Gastroesophageal sphincter (tissue), 4 donors: ENCODE data around the gene LRRC36. TPM values are rescaled to one million over a fixed set of nuclear protein-coding genes. Genes with fewer than 3 reads are reported as not detected.
A peak's percentile ranks its signal among the peaks of the same experiment; 100 is the strongest.

Experiments used
- ATAC-seq: fragments of 150-250 bp; one replicate; pipeline ENCODE4 v1.9.1; 2016; ENCODE audit warnings: mild to moderate bottlenecking, moderate library complexity
- H3K27ac ChIP-seq, 4 donors: fragments of 200-600 bp; sonication (generic) in 3 of 4; 1 replicate in 3 of 4; 2 replicates in 1 of 4; pipeline ENCODE4 v1.5.1; 2016 to 2019
- H3K27me3 ChIP-seq: fragments of 200-600 bp; sonication (generic); one replicate; pipeline ENCODE4 v1.5.1; 2019
- H3K36me3 ChIP-seq, 2 donors: fragments of 200-600 bp; sonication (generic); one replicate each; pipeline ENCODE4 v1.5.1; 2019; ENCODE audit warnings: control low read depth in 1 of 2
- H3K4me1 ChIP-seq, 3 donors: fragments of 200-600 bp; sonication (generic); 1 replicate in 2 of 3; 2 replicates in 1 of 3; pipeline ENCODE4 v1.5.1; 2016 to 2019; ENCODE audit warnings: control low read depth in 2 of 3
- H3K4me3 ChIP-seq, 2 donors: fragments of 200-600 bp; sonication (generic); one replicate each; pipeline ENCODE4 v1.5.1; 2019; ENCODE audit warnings: mild to moderate bottlenecking in 1 of 2, moderate library complexity in 1 of 2
- H3K9me3 ChIP-seq, 3 donors: fragments of 200-600 bp; sonication (generic); one replicate each; pipeline ENCODE4 v1.5.1; 2017 to 2019; ENCODE audit warnings: control low read depth in 2 of 3
- EP300 ChIP-seq: sonication (generic); formaldehyde crosslinking; IDR thresholded peaks from one replicate; pipeline ENCODE4 v1.6.1; 2017; ENCODE audit warnings: antibody characterized with exemption, mild to moderate bottlenecking
- POLR2A ChIP-seq, 2 donors: fragments of 450-650 bp; IDR thresholded peaks; one replicate each; pipeline ENCODE4 v1.6.1; 2017; ENCODE audit warnings: antibody characterized with exemption in 2 of 2, mild to moderate bottlenecking in 2 of 2, moderate library complexity in 1 of 2
- POLR2AphosphoS5 ChIP-seq: sonication (generic); formaldehyde crosslinking; IDR thresholded peaks from one replicate; pipeline ENCODE4 v1.6.1; 2017; ENCODE audit warnings: antibody characterized with exemption
- WGBS, 2 donors: methylation state at CpG; one replicate each; pipeline ENCODE4 v1.1.5; 2018; ENCODE audit warnings: low coverage in 1 of 2; 5-methylcytosine and 5-hydroxymethylcytosine counted together
- total RNA-seq, 4 donors: library from RNA; depleted of rRNA; stranded (reverse); fragments of >200 nt; gene quantifications; one replicate each; pipeline ENCODE4 v1.1.0, GENCODE V29; 2016
- TF ChIP-seq, protein P1 (sequence below), 4 experiments: fragments of 200-600 bp in 2 of 4; fragments of 450-650 bp in 2 of 4; sonication (generic) in 1 of 4; IDR thresholded peaks; one replicate each; pipeline ENCODE4 v1.5.1; 2017 to 2019; ENCODE audit warnings: antibody characterized with exemption in 4 of 4, mild to moderate bottlenecking in 2 of 4, moderate library complexity in 2 of 4

The LRRC36 gene
- total RNA-seq, 4 donors from 2014 or later: 0.27 TPM; not detected in 3

DNA sequence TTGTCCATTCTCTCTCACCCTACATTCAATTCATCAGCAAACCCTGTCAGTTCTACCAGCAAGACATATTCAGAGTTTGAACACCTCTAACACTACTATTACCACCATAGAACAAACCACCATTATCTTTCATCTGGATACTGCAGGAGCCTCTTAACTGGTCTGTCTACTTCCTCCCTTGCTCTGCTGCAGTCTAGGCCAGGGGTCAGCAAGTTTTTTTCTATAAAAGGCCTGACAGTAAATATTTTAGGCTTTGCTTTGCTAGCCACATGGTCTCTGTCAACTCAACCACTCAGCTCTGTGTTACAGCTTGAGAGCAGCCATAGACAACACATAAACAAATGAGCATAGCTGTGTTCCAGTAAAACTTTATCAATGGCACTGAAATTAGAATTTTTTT, 13.9 kb upstream of the LRRC36 start:
- ATAC-seq: no peak
- Histone ChIP-seq H3K36me3 (no peaks in the 10 kb centered on the region), H3K9me3 (no peaks in the 10 kb centered on the region), H3K4me1 (no peaks in the 10 kb centered on the region), H3K27ac (peak overlapping the region in 1 of 4 donors; percentile 68), H3K4me3 (no peak overlapping the region), H3K27me3 (peaks cover 21% of the 10 kb centered on the region)
- TF ChIP-seq, protein P1, sequence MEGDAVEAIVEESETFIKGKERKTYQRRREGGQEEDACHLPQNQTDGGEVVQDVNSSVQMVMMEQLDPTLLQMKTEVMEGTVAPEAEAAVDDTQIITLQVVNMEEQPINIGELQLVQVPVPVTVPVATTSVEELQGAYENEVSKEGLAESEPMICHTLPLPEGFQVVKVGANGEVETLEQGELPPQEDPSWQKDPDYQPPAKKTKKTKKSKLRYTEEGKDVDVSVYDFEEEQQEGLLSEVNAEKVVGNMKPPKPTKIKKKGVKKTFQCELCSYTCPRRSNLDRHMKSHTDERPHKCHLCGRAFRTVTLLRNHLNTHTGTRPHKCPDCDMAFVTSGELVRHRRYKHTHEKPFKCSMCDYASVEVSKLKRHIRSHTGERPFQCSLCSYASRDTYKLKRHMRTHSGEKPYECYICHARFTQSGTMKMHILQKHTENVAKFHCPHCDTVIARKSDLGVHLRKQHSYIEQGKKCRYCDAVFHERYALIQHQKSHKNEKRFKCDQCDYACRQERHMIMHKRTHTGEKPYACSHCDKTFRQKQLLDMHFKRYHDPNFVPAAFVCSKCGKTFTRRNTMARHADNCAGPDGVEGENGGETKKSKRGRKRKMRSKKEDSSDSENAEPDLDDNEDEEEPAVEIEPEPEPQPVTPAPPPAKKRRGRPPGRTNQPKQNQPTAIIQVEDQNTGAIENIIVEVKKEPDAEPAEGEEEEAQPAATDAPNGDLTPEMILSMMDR (IDR thresholded peaks at IDR 0.05): no peak
- TF ChIP-seq POLR2AphosphoS5: no peak

DNA sequence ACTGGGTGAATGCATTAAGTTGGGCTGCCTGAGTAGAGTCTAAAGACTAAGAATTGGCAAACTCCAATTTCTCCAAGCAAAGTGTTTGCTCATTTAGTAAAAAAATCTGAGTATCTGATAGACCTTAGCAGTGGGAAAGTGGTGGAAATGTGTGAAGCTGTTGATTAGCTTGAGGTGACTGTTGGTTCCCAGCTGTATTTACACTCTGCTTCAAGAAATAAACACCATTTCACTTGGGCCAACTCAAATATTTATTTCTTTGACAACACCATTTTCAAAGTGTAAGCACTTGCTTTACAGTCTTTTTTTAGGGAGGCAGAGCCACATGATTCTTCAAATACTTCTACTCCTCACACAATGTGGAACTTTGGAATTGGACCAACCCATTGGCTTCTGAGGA, 8.8 kb upstream of the LRRC36 start:
- H3K4me3 ChIP-seq: no peak overlapping the region
- H3K9me3 ChIP-seq: no peaks in the 10 kb centered on the region
- no peaks in the 10 kb centered on the region for H3K36me3 ChIP-seq
- ATAC-seq: no peak
- H3K27me3 ChIP-seq: peaks cover 48% of the 10 kb centered on the region
- TF ChIP-seq, protein P1 (IDR thresholded peaks at IDR 0.05): no peak
- TF ChIP-seq POLR2AphosphoS5 (no peak), POLR2A (IDR thresholded peaks at IDR 0.05) (no peak), EP300 (no peak)
- H3K4me1 ChIP-seq: no peaks in the 10 kb centered on the region
- H3K27ac ChIP-seq: no peak overlapping the region

DNA sequence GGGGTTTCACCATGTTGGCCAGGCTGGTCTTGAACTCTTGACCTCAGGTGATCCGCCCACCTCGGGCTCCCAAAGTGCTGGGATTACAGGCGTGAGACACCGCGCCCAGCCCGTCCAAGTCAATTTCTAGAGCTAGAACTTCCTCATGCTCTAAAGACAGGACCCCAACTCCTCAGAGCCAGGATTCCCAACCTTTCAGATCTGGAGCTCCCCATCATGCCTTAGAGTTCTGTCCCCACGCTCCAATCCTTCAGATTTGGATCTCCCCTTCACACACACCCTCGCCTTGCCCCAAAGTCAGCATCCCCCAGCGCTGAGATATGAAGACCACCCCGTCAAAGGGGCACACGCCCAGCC, 522 bp upstream of the LRRC36 start:
- Histone ChIP-seq H3K27me3 (peaks cover 38% of the 10 kb centered on the region), H3K36me3 (no peaks in the 10 kb centered on the region), H3K4me3 (peak overlapping the region; percentile 35 to 55), H3K9me3 (no peaks in the 10 kb centered on the region), H3K4me1 (peaks cover 0 to 13% (median 5%) of the 10 kb centered on the region in 3 donors), H3K27ac (peak overlapping the region in 1 of 4 donors; percentile 7)
- ATAC-seq: no peak
- WGBS, 2 donors: 11 to 40% methylated on average over 5 to 6 of the region's 11 CpGs
- TF ChIP-seq, protein P1 (IDR thresholded peaks at IDR 0.05): no peak
- TF ChIP-seq POLR2AphosphoS5: no peak
- no peak for TF ChIP-seq POLR2A (IDR thresholded peaks at IDR 0.05)
- no peak for TF ChIP-seq EP300

DNA sequence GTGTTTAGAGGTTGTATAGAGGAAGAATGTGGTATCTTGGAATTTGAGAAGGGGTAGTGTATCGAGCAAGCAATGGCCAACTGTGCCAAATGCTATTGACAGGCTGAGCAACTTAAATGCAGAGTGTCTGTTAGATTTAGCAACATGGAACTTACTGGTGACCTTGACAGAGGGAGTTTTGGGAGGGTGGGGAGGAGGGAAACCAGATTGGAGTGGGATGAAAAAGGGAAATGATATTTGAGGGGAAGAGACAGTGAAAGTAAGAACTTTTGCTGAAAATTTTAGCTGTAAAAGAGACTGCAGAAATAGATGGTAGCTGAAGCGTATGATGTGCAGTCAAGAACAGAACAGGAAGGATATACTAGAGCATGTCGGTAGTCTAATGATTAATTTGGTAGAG, 1.1 kb downstream of the LRRC36 start:
- WGBS, 2 donors: 56 to 64% methylated on average over 3 of the region's 3 CpGs
- Histone ChIP-seq H3K27me3 (peaks cover 30% of the 10 kb centered on the region), H3K4me1 (peaks cover 0 to 13% (median 5%) of the 10 kb centered on the region in 3 donors), H3K36me3 (no peaks in the 10 kb centered on the region), H3K27ac (no peak overlapping the region), H3K9me3 (no peaks in the 10 kb centered on the region), H3K4me3 (no peak overlapping the region)
- TF ChIP-seq, protein P1 (IDR thresholded peaks at IDR 0.05): no peak
- TF ChIP-seq POLR2A (IDR thresholded peaks at IDR 0.05) (no peak), EP300 (no peak), POLR2AphosphoS5 (no peak)
- ATAC-seq: no peak

DNA sequence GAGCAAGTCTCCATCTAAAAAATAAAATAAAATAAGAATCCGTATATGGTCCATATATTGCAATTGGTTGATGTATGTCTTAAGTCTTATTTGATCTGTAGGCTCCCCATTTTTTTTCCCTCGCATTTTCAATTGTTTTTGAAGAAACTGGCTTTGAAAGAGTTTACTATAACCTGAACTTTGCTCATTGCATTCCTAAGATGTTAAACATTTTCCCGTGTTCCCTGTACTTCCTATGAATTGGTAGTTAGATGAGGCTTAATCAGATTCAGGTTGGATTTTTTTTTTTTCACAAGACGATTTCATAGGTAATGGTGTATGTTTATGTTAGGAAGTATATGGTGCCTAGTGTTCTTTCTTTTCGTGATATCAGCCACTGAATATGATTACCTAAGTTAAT, 3.3 kb downstream of the LRRC36 start:
- Histone ChIP-seq H3K4me1 (peaks cover 0 to 13% (median 5%) of the 10 kb centered on the region in 3 donors), H3K36me3 (no peaks in the 10 kb centered on the region), H3K27me3 (peaks cover 17% of the 10 kb centered on the region), H3K4me3 (no peak overlapping the region), H3K9me3 (no peaks in the 10 kb centered on the region), H3K27ac (no peak overlapping the region)
- WGBS, 2 donors: 63 to 74% methylated on average over 5 of the region's 5 CpGs
- ATAC-seq: no peak
- TF ChIP-seq POLR2A (IDR thresholded peaks at IDR 0.05): no peak
- no peak for TF ChIP-seq POLR2AphosphoS5
- TF ChIP-seq EP300: no peak
- TF ChIP-seq, protein P1 (IDR thresholded peaks at IDR 0.05): no peak
